GM12878 (cell line): ENCODE measurements around the gene ZNF296. TPM values are rescaled to one million over a fixed set of nuclear protein-coding genes. Genes with fewer than 3 reads are reported as not detected.
A peak's percentile ranks its signal among the peaks of the same experiment; 100 is the strongest.

Source experiments
- ATAC-seq: fragments of 200-7000 bp; cut with Tn5 transposase; 3 replicates; pipeline ENCODE4 v1.9.1; 2020; ENCODE audit warnings: mild to moderate bottlenecking, moderate library complexity
- BruUV-seq: library from RNA; stranded (reverse); fragments of 400-500 nt; replicated peaks from 2 replicates; lab custom pipeline; 2021; lab: Mats Ljungman, UMichigan
- CTCF ChIA-PET: fragments of 300-600 bp; sonication (Branson Sonifier 250); formaldehyde crosslinking; extraction: SDS; loops from one replicate; lab custom pipeline; 2021; ENCODE audit warnings: inconsistent platforms; lab: Yijun Ruan, JAX
- POLR2A ChIA-PET: fragments of 350-600 bp; formaldehyde crosslinking; extraction: SDS; loops from one replicate; lab custom pipeline; 2021; ENCODE audit warnings: inconsistent platforms; lab: Charles Lee
- RAD21 ChIA-PET: fragments of 300-600 bp; sonication (Branson Sonifier 250); formaldehyde crosslinking; loops from one replicate; lab custom pipeline; 2023; ENCODE audit warnings: antibody characterized with exemption; ENCODE audit not compliant: unreplicated experiment; lab: Charles Lee
- SMC1A ChIA-PET: fragments of 300-600 bp; sonication (Branson Sonifier 250); formaldehyde crosslinking; loops from one replicate; lab custom pipeline; 2023; ENCODE audit not compliant: unreplicated experiment, uncharacterized antibody; lab: Charles Lee
- DNase-seq: peaks from one replicate; pipeline ENCODE4 v3.0.0-alpha.2; 2011; ENCODE audit warnings: low read depth, low spot score
- FAIRE-seq: peaks from 3 replicates; lab custom pipeline; 2011; peaks lifted over from hg19 to GRCh38; lab: Jason Lieb, UNC
- H2AFZ ChIP-seq: 2 replicates; pipeline ENCODE4 v1.6.0; 2011; ENCODE audit warnings: low read depth, low read length, control low read depth; ENCODE audit not compliant: control insufficient read depth
- H3K27ac ChIP-seq: 2 replicates; pipeline ENCODE4 v1.5.1; 2011; ENCODE audit warnings: control low read depth; ENCODE audit not compliant: control insufficient read depth, insufficient read depth
- H3K27me3 ChIP-seq, 2 experiments: replicated peaks in 1 of 2; 2 replicates each; pipeline versions ENCODE4 v1.6.0 to v1.6.1; 2011; ENCODE audit warnings: low read length in 1 of 2; ENCODE audit not compliant: control insufficient read depth in 2 of 2, insufficient read depth in 2 of 2
- H3K36me3 ChIP-seq, 2 experiments: 2 replicates each; pipeline ENCODE4 v1.5.1; 2011; ENCODE audit warnings: low read length in 1 of 2; ENCODE audit not compliant: control insufficient read depth in 2 of 2, insufficient read depth in 2 of 2
- H3K4me1 ChIP-seq: 2 replicates; pipeline ENCODE4 v1.6.1; 2011; ENCODE audit warnings: mild to moderate bottlenecking, low read length, moderate library complexity, mixed read lengths; ENCODE audit not compliant: control insufficient read depth, insufficient read depth
- H3K4me2 ChIP-seq: 2 replicates; pipeline ENCODE4 v1.6.0; 2011; ENCODE audit warnings: control low read depth; ENCODE audit not compliant: control insufficient read depth, insufficient read depth
- H3K4me3 ChIP-seq: fragments of 200-600 bp; sonication (generic); 2 replicates; pipeline ENCODE4 v1.5.1; 2016
- H3K79me2 ChIP-seq: 2 replicates; pipeline ENCODE4 v1.6.0; 2011; ENCODE audit warnings: low read length; ENCODE audit not compliant: control insufficient read depth, insufficient read depth
- H3K9ac ChIP-seq: 2 replicates; pipeline ENCODE4 v1.8.0; 2011; ENCODE audit warnings: low read length, control low read depth, mixed read lengths; ENCODE audit not compliant: control insufficient read depth, insufficient read depth
- H3K9me3 ChIP-seq: replicated peaks from 3 replicates; pipeline ENCODE4 v1.5.1; 2011; ENCODE audit warnings: mild to moderate bottlenecking, low read length; ENCODE audit not compliant: control insufficient read depth, insufficient read depth
- H4K20me1 ChIP-seq: 2 replicates; pipeline ENCODE4 v1.6.0; 2011; ENCODE audit not compliant: control insufficient read depth, insufficient read depth
- BCL11A ChIP-seq: IDR thresholded peaks from 2 replicates; pipeline ENCODE4 v1.6.1; 2011; ENCODE audit warnings: low read depth, low read length
- BHLHE40 ChIP-seq, 2 experiments: fragments of 450-650 bp in 1 of 2; IDR thresholded peaks; 2 replicates each; pipeline ENCODE4 v1.6.1; 2011 to 2017; ENCODE audit warnings: low read depth in 2 of 2, borderline replicate concordance in 1 of 2, improper control_type of control experiment in 1 of 2, low read length in 1 of 2, mild to moderate bottlenecking in 1 of 2
- CEBPZ ChIP-seq: fragments of 150-350 bp; IDR thresholded peaks from 2 replicates; pipeline ENCODE4 v1.6.1; 2016; ENCODE audit warnings: low read depth, low read length
- EED ChIP-seq: sonication (generic); IDR thresholded peaks from 2 replicates; pipeline ENCODE4 v1.6.1; 2016; ENCODE audit warnings: antibody characterized with exemption, low read depth
- FOS ChIP-seq: IDR thresholded peaks from 3 replicates; pipeline ENCODE4 v1.6.1; 2011; ENCODE audit warnings: borderline replicate concordance; ENCODE audit not compliant: insufficient read length; ENCODE audit errors: extremely low read depth
- IRF4 ChIP-seq: IDR thresholded peaks from 2 replicates; pipeline ENCODE4 v1.6.1; 2011; ENCODE audit warnings: low read depth, low read length
- JUND ChIP-seq: IDR thresholded peaks from 2 replicates; pipeline ENCODE4 v1.6.1; 2012; ENCODE audit warnings: low read depth, mild to moderate bottlenecking, low read length, improper control_type of control experiment, moderate library complexity
- KDM1A ChIP-seq: fragments of 200-600 bp; sonication (generic); IDR thresholded peaks from 2 replicates; pipeline ENCODE4 v1.6.1; 2016; ENCODE audit warnings: borderline replicate concordance
- LARP7 ChIP-seq: fragments of 450-650 bp; IDR thresholded peaks from 2 replicates; pipeline ENCODE4 v1.6.1; 2017; ENCODE audit warnings: mild to moderate bottlenecking
- MAX ChIP-seq: IDR thresholded peaks from 2 replicates; pipeline ENCODE4 v1.6.1; 2012; ENCODE audit warnings: low read depth, low read length, improper control_type of control experiment
- MXI1 ChIP-seq: fragments of 150-350 bp; IDR thresholded peaks from 2 replicates; pipeline ENCODE4 v1.6.1; 2011; ENCODE audit warnings: low read depth, mild to moderate bottlenecking, inconsistent platforms, low read length, improper control_type of control experiment
- NFIC ChIP-seq: IDR thresholded peaks from 2 replicates; pipeline ENCODE4 v1.6.1; 2012; ENCODE audit warnings: low read depth, mild to moderate bottlenecking, inconsistent platforms, low read length, moderate library complexity
- NKRF ChIP-seq: fragments of 450-650 bp; conservative IDR thresholded peaks from 2 replicates; pipeline ENCODE4 v1.6.1; 2017; ENCODE audit warnings: mild to moderate bottlenecking, moderate library complexity
- NR2F1 ChIP-seq: fragments of 450-650 bp; conservative IDR thresholded peaks from 2 replicates; pipeline ENCODE4 v1.6.1; 2017; ENCODE audit warnings: mild to moderate bottlenecking
- RELB ChIP-seq: fragments of 450-650 bp; IDR thresholded peaks from 2 replicates; pipeline ENCODE4 v1.6.1; 2017; ENCODE audit warnings: low read depth, mild to moderate bottlenecking, moderate library complexity
- SMC3 ChIP-seq: IDR thresholded peaks from 2 replicates; pipeline ENCODE4 v1.6.1; 2011; ENCODE audit warnings: low read length, improper control_type of control experiment, borderline replicate concordance
- WGBS: methylation state at CpG from one replicate; pipeline ENCODE4 v1.1.6; 2016; ENCODE audit warnings: low lambda C conversion rate; ENCODE audit not compliant: insufficient replicate concordance, insufficient coverage; ENCODE audit errors: missing lambda C conversion rate; 5-methylcytosine and 5-hydroxymethylcytosine counted together
- in situ Hi-C: fragments of 300-500 bp; cut with MboI; formaldehyde crosslinking; loops from 9 replicates; pipeline ENCODE4 v1.14.3; 2018; ENCODE audit warnings: mixed read lengths
- intact Hi-C: fragments of 100-400 bp; cut with micrococcal nuclease; formaldehyde crosslinking; loops from one replicate; pipeline ENCODE4 v1.14.2; 2022; ENCODE audit not compliant: unreplicated experiment
- polyA plus RNA-seq, 11 experiments: library from polyadenylated mRNA; depleted of rRNA in 4 of 11; unstranded in 6 of 11; stranded (reverse) in 5 of 11; fragments of >200 nt; fragmentation: Nextera tagmentation in 4 of 11; fragmentation: Illumina TruSeq in 1 of 11; extraction: Ambion mirVana in 4 of 11; extraction: Trizol in 1 of 11; gene quantifications; 1 replicate in 1 of 11; 2 replicates in 10 of 11; pipeline versions ENCODE4 v1.2.1 to v1.2.3, GENCODE V29; 2011 to 2016; ENCODE audit warnings: inconsistent platforms in 2 of 11, missing spikeins in 2 of 11, low read depth in 1 of 11
- total RNA-seq, 4 experiments: library from RNA; depleted of rRNA in 3 of 4; stranded (reverse); fragments of >200 nt in 3 of 4; fragmentation: Illumina TruSeq in 1 of 4; extraction: Trizol in 1 of 4; gene quantifications; 2 replicates each; pipeline versions ENCODE4 v1.2.1 to v1.2.3, GENCODE V29; 2013 to 2021

The ZNF296 gene
- total and polyA plus RNA-seq, 10 of the 15 experiments (the other 5 are each of a cell fraction or from before 2014, with no cell fraction given) = 0.44 to 23.6 (median 3.5) TPM; not detected in 1

GRCh38 chr19:45097776-45098520 is 21.7 kb upstream of the ZNF296 start:
- Histone ChIP-seq H3K27me3 (no peaks in the 10 kb centered on the region), H2AFZ (no peak overlapping the region), H3K36me3 (peaks cover 2 to 13% of the 10 kb centered on the region in 2 experiments; a peak in 3 of 4 replicates), H3K4me3 (no peak overlapping the region), H3K4me2 (peak overlapping the region; percentile 30; the same call in 1 of the 2 replicates), H3K79me2 (peaks cover 79% of the 10 kb centered on the region), H3K27ac (no peak overlapping the region), H4K20me1 (peaks cover 6% of the 10 kb centered on the region), H3K9me3 (no peaks in the 10 kb centered on the region), H3K4me1 (peaks cover 13% of the 10 kb centered on the region), H3K9ac (no peak overlapping the region; the same call in 1 of the 2 replicates)
- RAD21 ChIA-PET = no interaction called here
- in situ Hi-C loops (no loop called here), intact Hi-C loops (loop anchor here (10.0 kb wide), 2 partner anchors 237 to 387 kb away; no protein-coding TSS in a partner anchor)
- DNase-seq (no peak), ATAC-seq (no peak), FAIRE-seq (no peak)
- SMC1A ChIA-PET = no interaction called here
- WGBS = 89% methylated on average over 16 of the region's 16 CpGs
- no peak for TF ChIP-seq NR2F1
- TF ChIP-seq KDM1A = no peak
- no peak for TF ChIP-seq MXI1
- no peak for TF ChIP-seq NFIC
- no peak for TF ChIP-seq IRF4
- no peak for TF ChIP-seq NKRF
- TF ChIP-seq FOS = no peak
- TF ChIP-seq CEBPZ = no peak
- no peak for TF ChIP-seq BHLHE40 (IDR thresholded peaks at IDR 0.05; ENCODE audit: borderline replicate concordance in 1 of 2, low read depth in 2 of 2, low read length in 1 of 2)
- TF ChIP-seq SMC3 = no peak
- no peak for TF ChIP-seq MAX
- TF ChIP-seq LARP7 = no peak
- no peak for TF ChIP-seq BCL11A
- no peak for TF ChIP-seq JUND
- TF ChIP-seq RELB = no peak
- TF ChIP-seq EED = no peak
- no TSS peak for BruUV-seq
- POLR2A ChIA-PET = interaction anchor here (1.2 kb wide), 1 partner anchor 27 kb away, joined by 3 read pairs; no protein-coding TSS in a partner anchor
- CTCF ChIA-PET = interaction anchor here (0.8 to 1.0 kb wide), 2 partner anchors 20 to 33 kb away, joined by 3 read pairs; no protein-coding TSS in a partner anchor
